ENCODE results near the gene KIR3DL2.
"Not testable (repeated sequence)": the region's sequence is repeated elsewhere in the genome, so short reads cannot be mapped to it uniquely, and the experiment has no call there.

The KIR3DL2 gene

GRCh38 chr19:54893406-54893805 is 43.2 kb downstream of the KIR3DL2 start:
- Mint-ChIP-seq H3K27me3 (ENCODE audit: low read depth, poor library complexity) (peaks cover 6% of the 10 kb centered on the region), H3K27ac (no peak overlapping the region), H3K4me1 (no peaks in the 10 kb centered on the region), H3K9me3 (peaks cover 91% of the 10 kb centered on the region), H3K4me3 (no peak overlapping the region), H3K36me3 (ENCODE audit: low read depth) (no peaks in the 10 kb centered on the region)
- DNase-seq = no peak
- no peak for TF ChIP-seq CTCF (IDR thresholded peaks at IDR 0.05)

GRCh38 chr19:54894106-54894505 is 43.9 kb downstream of the KIR3DL2 start:
- H3K9me3 Mint-ChIP-seq = peaks cover 93% of the 10 kb centered on the region
- not testable (repeated sequence) for H3K27me3 Mint-ChIP-seq (ENCODE audit: low read depth, poor library complexity); H3K4me1 Mint-ChIP-seq

GRCh38 chr19:54896036-54896435 is 45.8 kb downstream of the KIR3DL2 start:
- no peak for TF ChIP-seq CTCF (IDR thresholded peaks at IDR 0.05)
- H3K27ac Mint-ChIP-seq = no peak overlapping the region
- H3K9me3 Mint-ChIP-seq = peaks cover 92% of the 10 kb centered on the region
- H3K4me3 Mint-ChIP-seq = no peak overlapping the region
- no peak for DNase-seq
- no peaks in the 10 kb centered on the region for H3K4me1 Mint-ChIP-seq
- no peaks in the 10 kb centered on the region for H3K36me3 Mint-ChIP-seq (ENCODE audit: low read depth)
- H3K27me3 Mint-ChIP-seq (ENCODE audit: low read depth, poor library complexity) = peaks cover 6% of the 10 kb centered on the region

More at GRCh38 chr19:54894106-54894505, 43.9 kb downstream of the KIR3DL2 start:
- H3K36me3 Mint-ChIP-seq (ENCODE audit: low read depth); DNase-seq; H3K27ac Mint-ChIP-seq; H3K4me3 Mint-ChIP-seq: not testable (repeated sequence)

GRCh38 chr19:54898685-54899084 is 48.4 kb downstream of the KIR3DL2 start:
- H3K27ac Mint-ChIP-seq; DNase-seq; H3K27me3 Mint-ChIP-seq (ENCODE audit: low read depth, poor library complexity); H3K36me3 Mint-ChIP-seq (ENCODE audit: low read depth); H3K4me1 Mint-ChIP-seq; H3K4me3 Mint-ChIP-seq: not testable (repeated sequence)
- H3K9me3 Mint-ChIP-seq = peaks cover 88% of the 10 kb centered on the region

GRCh38 chr19:54899646-54900045 is 49.4 kb downstream of the KIR3DL2 start:
- not testable (repeated sequence) for DNase-seq

GRCh38 chr19:54901153-54901552 is 50.9 kb downstream of the KIR3DL2 start:
- not testable (repeated sequence) for DNase-seq; H3K36me3 Mint-ChIP-seq (ENCODE audit: low read depth); H3K27ac Mint-ChIP-seq; H3K27me3 Mint-ChIP-seq (ENCODE audit: low read depth, poor library complexity); H3K4me1 Mint-ChIP-seq; H3K4me3 Mint-ChIP-seq
- peaks cover 79% of the 10 kb centered on the region for H3K9me3 Mint-ChIP-seq

More at GRCh38 chr19:54899646-54900045, 49.4 kb downstream of the KIR3DL2 start:
- not testable (repeated sequence) for H3K36me3 Mint-ChIP-seq (ENCODE audit: low read depth); H3K4me3 Mint-ChIP-seq; H3K27ac Mint-ChIP-seq; H3K4me1 Mint-ChIP-seq; H3K27me3 Mint-ChIP-seq (ENCODE audit: low read depth, poor library complexity)
- peaks cover 82% of the 10 kb centered on the region for H3K9me3 Mint-ChIP-seq

- Mint-ChIP-seq H3K27me3 (ENCODE audit: low read depth, poor library complexity) (no peaks in the 10 kb centered on the region), H3K9me3 (peaks cover 74% of the 10 kb centered on the region), H3K4me1 (no peaks in the 10 kb centered on the region), H3K36me3 (ENCODE audit: low read depth) (no peaks in the 10 kb centered on the region), H3K27ac (no peak overlapping the region), H3K4me3 (no peak overlapping the region)
- no peak for DNase-seq
- TF ChIP-seq CTCF (IDR thresholded peaks at IDR 0.05) = no peak
Measured at GRCh38 chr19:54902061-54902460, 51.8 kb downstream of the KIR3DL2 start.

- Mint-ChIP-seq H3K4me1 (no peaks in the 10 kb centered on the region), H3K36me3 (ENCODE audit: low read depth) (no peaks in the 10 kb centered on the region), H3K9me3 (peaks cover 68% of the 10 kb centered on the region), H3K27ac (no peak overlapping the region), H3K4me3 (no peak overlapping the region), H3K27me3 (ENCODE audit: low read depth, poor library complexity) (no peaks in the 10 kb centered on the region)
- no peak for TF ChIP-seq CTCF (IDR thresholded peaks at IDR 0.05)
- no peak for DNase-seq
Measured at GRCh38 chr19:54903303-54903702, 53.1 kb downstream of the KIR3DL2 start.

- not testable (repeated sequence) for H3K27ac Mint-ChIP-seq; H3K27me3 Mint-ChIP-seq (ENCODE audit: low read depth, poor library complexity)
Measured at GRCh38 chr19:54904261-54904660, 54.0 kb downstream of the KIR3DL2 start.

More at GRCh38 chr19:54904261-54904660, 54.0 kb downstream of the KIR3DL2 start:
- peaks cover 66% of the 10 kb centered on the region for H3K9me3 Mint-ChIP-seq
- not testable (repeated sequence) for H3K36me3 Mint-ChIP-seq (ENCODE audit: low read depth); H3K4me3 Mint-ChIP-seq; DNase-seq; H3K4me1 Mint-ChIP-seq
